NT2/D1 (cell line): ENCODE measurements around the gene TXK.

ENCODE experiments used
- DNase-seq: peaks from one replicate; pipeline ENCODE4 v3.0.0-alpha.2; 2011; ENCODE audit warnings: low read depth, low spot score
- H3K27me3 ChIP-seq: 2 replicates; pipeline ENCODE4 v1.6.0; 2011; ENCODE audit warnings: mild to moderate bottlenecking; ENCODE audit not compliant: insufficient read length, insufficient read depth
- H3K36me3 ChIP-seq: 2 replicates; pipeline ENCODE4 v1.6.1; 2011; ENCODE audit warnings: mild to moderate bottlenecking, low read length, mixed read lengths; ENCODE audit not compliant: insufficient read depth, insufficient read length
- H3K4me1 ChIP-seq: 2 replicates; pipeline ENCODE4 v1.5.1; 2011; ENCODE audit not compliant: insufficient read depth, insufficient read length
- H3K4me3 ChIP-seq: 2 replicates; pipeline ENCODE4 v1.5.1; 2011; ENCODE audit warnings: low read depth; ENCODE audit not compliant: insufficient read length
- H3K9ac ChIP-seq: 2 replicates; pipeline ENCODE4 v1.6.0; 2011; ENCODE audit warnings: low read depth; ENCODE audit not compliant: insufficient read length
- H3K9me3 ChIP-seq: 2 replicates; pipeline ENCODE4 v1.5.1; 2011; ENCODE audit warnings: mild to moderate bottlenecking, low read length; ENCODE audit not compliant: insufficient read depth
- SUZ12 ChIP-seq: IDR thresholded peaks from 2 replicates; pipeline ENCODE4 v1.6.1; 2011; ENCODE audit not compliant: insufficient read length, insufficient read depth; ENCODE audit errors: extremely low read depth
- YY1 ChIP-seq: IDR thresholded peaks from 2 replicates; pipeline ENCODE4 v1.6.1; 2011; ENCODE audit not compliant: insufficient read length, insufficient read depth
- ZNF274 ChIP-seq: IDR thresholded peaks from 2 replicates; pipeline ENCODE4 v1.6.1; 2011; ENCODE audit warnings: mild to moderate bottlenecking, low read depth, low read length

The TXK gene

GRCh38 chr4:48124870-48125269 is 9.2 kb downstream of the TXK start:
- no peak overlapping the region for H3K9ac ChIP-seq
- no peaks in the 10 kb centered on the region for H3K9me3 ChIP-seq
- no peaks in the 10 kb centered on the region for H3K36me3 ChIP-seq
- DNase-seq: no peak
- H3K4me3 ChIP-seq: no peak overlapping the region
- H3K4me1 ChIP-seq: no peaks in the 10 kb centered on the region
- TF ChIP-seq ZNF274 (no peak), YY1 (no peak)
- H3K27me3 ChIP-seq: no peaks in the 10 kb centered on the region

- no peak for DNase-seq
- no peaks in the 10 kb centered on the region for H3K4me1 ChIP-seq
- H3K9ac ChIP-seq: no peak overlapping the region
- no peaks in the 10 kb centered on the region for H3K27me3 ChIP-seq
- H3K4me3 ChIP-seq: no peak overlapping the region
- no peak for TF ChIP-seq YY1
- TF ChIP-seq SUZ12: no peak
- TF ChIP-seq ZNF274: no peak
- H3K36me3 ChIP-seq: no peaks in the 10 kb centered on the region
- H3K9me3 ChIP-seq: no peaks in the 10 kb centered on the region
Measured at GRCh38 chr4:48122756-48123155, 11.3 kb downstream of the TXK start.

GRCh38 chr4:48121180-48121579 is 12.9 kb downstream of the TXK start:
- no peaks in the 10 kb centered on the region for H3K36me3 ChIP-seq
- H3K4me1 ChIP-seq: peaks cover 2% of the 10 kb centered on the region
- no peak overlapping the region for H3K9ac ChIP-seq
- no peaks in the 10 kb centered on the region for H3K9me3 ChIP-seq
- DNase-seq: no peak
- H3K27me3 ChIP-seq: no peaks in the 10 kb centered on the region
- no peak overlapping the region for H3K4me3 ChIP-seq
- TF ChIP-seq ZNF274 (no peak), SUZ12 (no peak), YY1 (no peak)

- no peaks in the 10 kb centered on the region for H3K36me3 ChIP-seq
- H3K4me3 ChIP-seq: no peak overlapping the region
- no peak overlapping the region for H3K9ac ChIP-seq
- TF ChIP-seq YY1 (no peak), SUZ12 (no peak), ZNF274 (no peak)
- no peaks in the 10 kb centered on the region for H3K27me3 ChIP-seq
- peaks cover 2% of the 10 kb centered on the region for H3K4me1 ChIP-seq
- DNase-seq: no peak
- no peaks in the 10 kb centered on the region for H3K9me3 ChIP-seq
Measured at GRCh38 chr4:48120132-48120531, 13.9 kb downstream of the TXK start.

GRCh38 chr4:48119646-48120045 is 14.4 kb downstream of the TXK start:
- TF ChIP-seq SUZ12: no peak
- no peak for TF ChIP-seq ZNF274
- no peak for TF ChIP-seq YY1
- Histone ChIP-seq H3K27me3 (no peaks in the 10 kb centered on the region), H3K9ac (no peak overlapping the region), H3K36me3 (no peaks in the 10 kb centered on the region), H3K4me3 (no peak overlapping the region), H3K9me3 (no peaks in the 10 kb centered on the region), H3K4me1 (peaks cover 2% of the 10 kb centered on the region)
- DNase-seq: no peak

GRCh38 chr4:48118081-48118480 is 16.0 kb downstream of the TXK start:
- no peaks in the 10 kb centered on the region for H3K36me3 ChIP-seq
- H3K9ac ChIP-seq: no peak overlapping the region
- no peak for DNase-seq
- no peaks in the 10 kb centered on the region for H3K9me3 ChIP-seq
- H3K27me3 ChIP-seq: no peaks in the 10 kb centered on the region
- no peak overlapping the region for H3K4me3 ChIP-seq
- H3K4me1 ChIP-seq: peaks cover 2% of the 10 kb centered on the region
- TF ChIP-seq ZNF274 (no peak), YY1 (no peak), SUZ12 (no peak)

- TF ChIP-seq SUZ12: no peak
- no peak for TF ChIP-seq YY1
- TF ChIP-seq ZNF274: no peak
- no peak for DNase-seq
Measured at GRCh38 chr4:48116582-48116981, 17.5 kb downstream of the TXK start.

GRCh38 chr4:48114412-48114811 is 19.6 kb downstream of the TXK start:
- Histone ChIP-seq H3K4me3 (no peak overlapping the region), H3K36me3 (no peaks in the 10 kb centered on the region), H3K9ac (no peak overlapping the region), H3K4me1 (peaks cover 5% of the 10 kb centered on the region), H3K27me3 (no peaks in the 10 kb centered on the region), H3K9me3 (no peaks in the 10 kb centered on the region)
- no peak for DNase-seq
- TF ChIP-seq YY1 (no peak), SUZ12 (no peak), ZNF274 (no peak)

More at GRCh38 chr4:48116582-48116981, 17.5 kb downstream of the TXK start:
- H3K36me3 ChIP-seq: no peaks in the 10 kb centered on the region
- no peak overlapping the region for H3K4me3 ChIP-seq
- no peaks in the 10 kb centered on the region for H3K9me3 ChIP-seq
- no peak overlapping the region for H3K9ac ChIP-seq
- H3K27me3 ChIP-seq: no peaks in the 10 kb centered on the region
- peaks cover 5% of the 10 kb centered on the region for H3K4me1 ChIP-seq
